GM06990 (cell line): Measurements from ENCODE around the gene ZDHHC14.

Experiments
- DNase-seq: peaks from one replicate; pipeline ENCODE4 v3.0.0-alpha.2; 2011; ENCODE audit not compliant: insufficient read length; ENCODE audit errors: extremely low read depth
- H3K27me3 ChIP-seq: replicated peaks from 2 replicates; pipeline ENCODE4 v1.6.0; 2011; ENCODE audit warnings: low read length; ENCODE audit not compliant: control insufficient read depth, insufficient read depth
- H3K36me3 ChIP-seq: 2 replicates; pipeline ENCODE4 v1.5.1; 2011; ENCODE audit warnings: low read length; ENCODE audit not compliant: control insufficient read depth, insufficient read depth
- H3K4me3 ChIP-seq: replicated peaks from 2 replicates; pipeline ENCODE4 v1.5.1; 2011; ENCODE audit warnings: low read depth, mild to moderate bottlenecking, control low read depth, low read length
- CTCF ChIP-seq: IDR thresholded peaks from 2 replicates; pipeline ENCODE4 v1.5.1; 2011; ENCODE audit warnings: low read length, control low read depth, mild to moderate bottlenecking, inconsistent platforms; ENCODE audit not compliant: insufficient read depth, poor library complexity, severe bottlenecking

Gene ZDHHC14

GRCh38 chr6:157597461-157598312 is 216.7 kb downstream of the ZDHHC14 start:
- Histone ChIP-seq H3K36me3 (no peaks in the 10 kb centered on the region), H3K4me3 (no peak overlapping the region), H3K27me3 (no peaks in the 10 kb centered on the region)
- peak; percentile 66 for TF ChIP-seq CTCF
- peak; percentile 35 for DNase-seq

GRCh38 chr6:157599191-157599590 is 218.2 kb downstream of the ZDHHC14 start:
- Histone ChIP-seq H3K4me3 (no peak overlapping the region), H3K36me3 (no peaks in the 10 kb centered on the region), H3K27me3 (no peaks in the 10 kb centered on the region)
- no peak for DNase-seq
- TF ChIP-seq CTCF, result no peak

- Histone ChIP-seq H3K4me3 (no peak overlapping the region), H3K36me3 (no peaks in the 10 kb centered on the region), H3K27me3 (no peaks in the 10 kb centered on the region)
- no peak for TF ChIP-seq CTCF
- no peak for DNase-seq
Observed at GRCh38 chr6:157600807-157601206, 219.8 kb downstream of the ZDHHC14 start.

- DNase-seq, result no peak
- Histone ChIP-seq H3K4me3 (no peak overlapping the region), H3K36me3 (no peaks in the 10 kb centered on the region), H3K27me3 (no peaks in the 10 kb centered on the region)
- no peak for TF ChIP-seq CTCF
Observed at GRCh38 chr6:157602521-157603295, 221.7 kb downstream of the ZDHHC14 start.

- no peak for DNase-seq
- no peaks in the 10 kb centered on the region for H3K36me3 ChIP-seq
- H3K4me3 ChIP-seq, result no peak overlapping the region
- no peaks in the 10 kb centered on the region for H3K27me3 ChIP-seq
- no peak for TF ChIP-seq CTCF
Observed at GRCh38 chr6:157603314-157603940, 222.4 kb downstream of the ZDHHC14 start.
